Common myeloid progenitor, CD34-positive (primary cell): ENCODE data around the gene IPPK.

Experiments used
- CTCF ChIA-PET: fragments of 350-600 bp; sonication (Branson Sonifier 250); formaldehyde crosslinking; loops from one replicate; lab custom pipeline; 2021; ENCODE audit warnings: antibody characterized with exemption; lab: Charles Lee
- POLR2A ChIA-PET: fragments of 350-600 bp; sonication (Branson Sonifier 250); formaldehyde crosslinking; loops from one replicate; lab custom pipeline; 2021; ENCODE audit warnings: antibody characterized with exemption; lab: Charles Lee
- DNase-seq, 3 donors: peaks; one replicate each; pipeline versions ENCODE4 v3.0.0 to v3.0.0-alpha.2; 2013
- H3K27ac ChIP-seq, 2 experiments: 1 replicate in 1 of 2; 2 replicates in 1 of 2; pipeline ENCODE4 v1.7.0; 2013; ENCODE audit warnings: inconsistent platforms in 2 of 2, low read length in 2 of 2, mild to moderate bottlenecking in 2 of 2, low read depth in 1 of 2, moderate library complexity in 1 of 2; ENCODE audit not compliant: severe bottlenecking in 2 of 2, insufficient read depth in 1 of 2, poor library complexity in 1 of 2
- H3K27me3 ChIP-seq, 5 experiments: replicated peaks in 2 of 5; 1 replicate in 3 of 5; 2 replicates in 2 of 5; pipeline versions ENCODE4 v1.6.1 to v1.7.0; 2013; ENCODE audit warnings: low read length in 4 of 5, mild to moderate bottlenecking in 2 of 5, moderate library complexity in 2 of 5, inconsistent platforms in 1 of 5; ENCODE audit not compliant: insufficient read depth in 5 of 5, control insufficient read depth in 4 of 5
- H3K36me3 ChIP-seq, 4 experiments: 1 replicate in 2 of 4; 2 replicates in 2 of 4; pipeline versions ENCODE4 v1.6.1 to v1.7.0; 2013; ENCODE audit warnings: low read length in 3 of 4, control low read depth in 1 of 4, mild to moderate bottlenecking in 1 of 4; ENCODE audit not compliant: control insufficient read depth in 4 of 4, insufficient read depth in 4 of 4
- H3K4me1 ChIP-seq, 4 experiments: 1 replicate in 3 of 4; 2 replicates in 1 of 4; pipeline versions ENCODE4 v1.6.1 to v1.7.1; 2013; ENCODE audit warnings: low read length in 3 of 4, mild to moderate bottlenecking in 3 of 4, control low read depth in 1 of 4, inconsistent platforms in 1 of 4, moderate library complexity in 1 of 4; ENCODE audit not compliant: control insufficient read depth in 4 of 4, insufficient read depth in 4 of 4; ENCODE audit errors: control extremely low read depth in 1 of 4
- H3K4me3 ChIP-seq, 7 experiments: 1 replicate in 4 of 7; 2 replicates in 3 of 7; pipeline versions ENCODE4 v1.5.1 to v1.7.0; 2013; ENCODE audit warnings: mild to moderate bottlenecking in 7 of 7, low read length in 6 of 7, moderate library complexity in 6 of 7, inconsistent platforms in 2 of 7, low read depth in 2 of 7, control low read depth in 1 of 7; ENCODE audit not compliant: insufficient read depth in 4 of 7, control insufficient read depth in 1 of 7; ENCODE audit errors: extremely low read depth in 1 of 7
- H3K9me3 ChIP-seq, 5 experiments: 1 replicate in 4 of 5; 2 replicates in 1 of 5; pipeline versions ENCODE4 v1.6.1 to v1.7.1; 2013; ENCODE audit warnings: low read length in 4 of 5, mild to moderate bottlenecking in 2 of 5, inconsistent platforms in 1 of 5, low read depth in 1 of 5, moderate library complexity in 1 of 5; ENCODE audit not compliant: control insufficient read depth in 4 of 5, insufficient read depth in 2 of 5; ENCODE audit errors: control extremely low read depth in 1 of 5
- WGBS: methylation state at CpG from one replicate; pipeline ENCODE4 v1.1.5; 2013; ENCODE audit not compliant: insufficient coverage; 5-methylcytosine and 5-hydroxymethylcytosine counted together

The IPPK gene

GRCh38 chr9:92658611-92659010 is 11.3 kb downstream of the IPPK start:
- WGBS: 89% methylated on average over 4 of the region's 4 CpGs
- no peaks in the 10 kb centered on the region for H3K4me1 ChIP-seq
- H3K27ac ChIP-seq: no peak overlapping the region
- no peaks in the 10 kb centered on the region for H3K27me3 ChIP-seq
- ChIA-PET CTCF (interaction anchor here (0.7 to 1.9 kb wide), 2 partner anchors 27 to 49 kb away, joined by 3 to 6 read pairs; no protein-coding TSS in a partner anchor), POLR2A (no interaction called here)
- DNase-seq: no peak
- no peaks in the 10 kb centered on the region for H3K9me3 ChIP-seq
- H3K36me3 ChIP-seq: peaks cover 7 to 42% (median 29%) of the 10 kb centered on the region in 4 experiments
- H3K4me3 ChIP-seq: no peak overlapping the region

GRCh38 chr9:92658176-92658575 is 11.8 kb downstream of the IPPK start:
- ChIA-PET POLR2A (no interaction called here), CTCF (interaction anchor here (0.7 to 1.9 kb wide), 2 partner anchors 27 to 49 kb away, joined by 3 to 6 read pairs; no protein-coding TSS in a partner anchor)
- Histone ChIP-seq H3K27me3 (no peaks in the 10 kb centered on the region), H3K36me3 (peaks cover 7 to 40% (median 30%) of the 10 kb centered on the region in 4 experiments), H3K9me3 (no peaks in the 10 kb centered on the region), H3K4me3 (no peak overlapping the region), H3K4me1 (no peaks in the 10 kb centered on the region), H3K27ac (no peak overlapping the region)
- 96% methylated on average over 5 of the region's 7 CpGs for WGBS
- DNase-seq: no peak

GRCh38 chr9:92657296-92658094 is 12.4 kb downstream of the IPPK start:
- Histone ChIP-seq H3K4me1 (no peaks in the 10 kb centered on the region), H3K36me3 (peaks cover 7 to 43% (median 33%) of the 10 kb centered on the region in 4 experiments), H3K9me3 (no peaks in the 10 kb centered on the region), H3K4me3 (no peak overlapping the region), H3K27ac (peak overlapping the region in 1 of 2 experiments; percentile 14), H3K27me3 (no peaks in the 10 kb centered on the region)
- ChIA-PET CTCF (interaction anchor here (0.7 to 1.9 kb wide), 4 partner anchors 23 to 133 kb away, joined by 3 to 6 read pairs (median 3); no protein-coding TSS in a partner anchor), POLR2A (no interaction called here)
- 93% methylated on average over 11 of the region's 17 CpGs for WGBS
- DNase-seq: peak in 1 of 3 donors; percentile 9

GRCh38 chr9:92656537-92656925 is 13.4 kb downstream of the IPPK start:
- H3K4me1 ChIP-seq: no peaks in the 10 kb centered on the region

GRCh38 chr9:92655896-92656536 is 13.9 kb downstream of the IPPK start:
- POLR2A ChIA-PET: no interaction called here
- no peak overlapping the region for H3K27ac ChIP-seq
- CTCF ChIA-PET: no interaction called here
- WGBS: 95% methylated on average over 8 of the region's 9 CpGs
- no peaks in the 10 kb centered on the region for H3K27me3 ChIP-seq
- no peaks in the 10 kb centered on the region for H3K4me1 ChIP-seq
- no peaks in the 10 kb centered on the region for H3K9me3 ChIP-seq
- H3K36me3 ChIP-seq: peaks cover 9 to 48% (median 35%) of the 10 kb centered on the region in 4 experiments
- no peak overlapping the region for H3K4me3 ChIP-seq
- DNase-seq: no peak

More at GRCh38 chr9:92656537-92656925, 13.4 kb downstream of the IPPK start:
- POLR2A ChIA-PET: no interaction called here
- no peak overlapping the region for H3K4me3 ChIP-seq
- H3K9me3 ChIP-seq: no peaks in the 10 kb centered on the region
- no peak overlapping the region for H3K27ac ChIP-seq
- peaks cover 7 to 43% (median 32%) of the 10 kb centered on the region in 4 experiments for H3K36me3 ChIP-seq
- CTCF ChIA-PET: interaction anchor here (1.0 to 1.4 kb wide), 2 partner anchors 22 to 134 kb away, joined by 3 read pairs; no protein-coding TSS in a partner anchor
- DNase-seq: no peak
- WGBS: 98% methylated on average over 6 of the region's 11 CpGs
- H3K27me3 ChIP-seq: no peaks in the 10 kb centered on the region

- no peaks in the 10 kb centered on the region for H3K27me3 ChIP-seq
- ChIA-PET CTCF (no interaction called here), POLR2A (interaction anchor here (0.6 kb wide), 1 partner anchor 11 kb away, joined by 5 read pairs; no protein-coding TSS in a partner anchor)
- peaks cover 9 to 53% (median 37%) of the 10 kb centered on the region in 4 experiments for H3K36me3 ChIP-seq
- no peak overlapping the region for H3K4me3 ChIP-seq
- H3K9me3 ChIP-seq: no peaks in the 10 kb centered on the region
- H3K4me1 ChIP-seq: no peaks in the 10 kb centered on the region
- no peak for DNase-seq
- H3K27ac ChIP-seq: no peak overlapping the region
- WGBS: 97% methylated on average over 7 of the region's 7 CpGs
These were observed 14.6 kb downstream of the IPPK start for GRCh38 chr9:92655366-92655765.
